ENCODE results near the gene GRID2IP.

DNA sequence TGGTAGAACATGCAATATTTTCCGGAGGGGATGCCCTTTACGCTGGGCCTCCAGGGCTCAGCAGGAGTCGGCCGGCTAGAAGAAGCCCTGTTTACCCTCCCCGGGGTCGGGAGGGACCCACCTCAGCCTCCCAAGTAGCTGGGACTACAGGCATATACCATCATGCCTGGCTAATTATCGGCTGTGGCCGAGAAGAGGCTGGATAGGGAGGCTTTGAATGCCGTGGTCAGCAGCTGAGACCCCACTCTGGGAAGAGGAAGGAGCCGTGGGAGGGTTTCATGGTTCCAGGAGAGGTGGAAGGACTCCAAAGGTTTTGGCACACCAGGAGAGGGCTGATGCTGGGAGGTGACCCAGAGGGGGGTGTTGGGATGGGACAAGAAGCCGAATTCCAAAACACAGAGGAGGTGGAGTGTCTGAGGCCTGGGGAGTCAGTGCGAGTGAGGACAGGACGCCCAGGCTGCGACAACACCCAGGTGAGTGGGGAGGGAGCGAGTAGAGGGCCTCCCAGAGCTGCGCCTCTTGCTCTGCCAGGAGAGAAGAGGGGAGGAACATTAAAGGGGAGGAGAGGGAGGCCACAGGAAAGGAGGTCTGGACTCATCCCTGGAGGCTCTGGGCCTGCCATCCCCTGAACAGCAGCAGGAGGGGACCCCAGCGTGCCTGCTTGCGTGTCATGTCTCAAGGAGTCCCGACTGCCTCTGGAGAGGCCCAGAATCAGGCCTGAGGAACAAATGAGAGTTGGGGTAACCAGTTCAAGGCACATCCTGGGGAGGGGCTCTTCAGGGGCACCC, 19.6 kb downstream of the GRID2IP start:
- TF ChIP-seq, protein P1, sequence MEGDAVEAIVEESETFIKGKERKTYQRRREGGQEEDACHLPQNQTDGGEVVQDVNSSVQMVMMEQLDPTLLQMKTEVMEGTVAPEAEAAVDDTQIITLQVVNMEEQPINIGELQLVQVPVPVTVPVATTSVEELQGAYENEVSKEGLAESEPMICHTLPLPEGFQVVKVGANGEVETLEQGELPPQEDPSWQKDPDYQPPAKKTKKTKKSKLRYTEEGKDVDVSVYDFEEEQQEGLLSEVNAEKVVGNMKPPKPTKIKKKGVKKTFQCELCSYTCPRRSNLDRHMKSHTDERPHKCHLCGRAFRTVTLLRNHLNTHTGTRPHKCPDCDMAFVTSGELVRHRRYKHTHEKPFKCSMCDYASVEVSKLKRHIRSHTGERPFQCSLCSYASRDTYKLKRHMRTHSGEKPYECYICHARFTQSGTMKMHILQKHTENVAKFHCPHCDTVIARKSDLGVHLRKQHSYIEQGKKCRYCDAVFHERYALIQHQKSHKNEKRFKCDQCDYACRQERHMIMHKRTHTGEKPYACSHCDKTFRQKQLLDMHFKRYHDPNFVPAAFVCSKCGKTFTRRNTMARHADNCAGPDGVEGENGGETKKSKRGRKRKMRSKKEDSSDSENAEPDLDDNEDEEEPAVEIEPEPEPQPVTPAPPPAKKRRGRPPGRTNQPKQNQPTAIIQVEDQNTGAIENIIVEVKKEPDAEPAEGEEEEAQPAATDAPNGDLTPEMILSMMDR (IDR thresholded peaks at IDR 0.05): no peak
- no peak for TF ChIP-seq POLR2A (IDR thresholded peaks at IDR 0.05)
- no peak for TF ChIP-seq EP300 (IDR thresholded peaks at IDR 0.05)

Measured in tibial nerve (tissue), 4 donors.